Kidney (tissue), 14 donors: ENCODE measurements around the gene NOS2. TPM values are rescaled to one million over a fixed set of nuclear protein-coding genes. Genes with fewer than 3 reads are reported as not detected.
"Not testable (repeated sequence)": the region's sequence is repeated elsewhere in the genome, so short reads cannot be mapped to it uniquely, and the experiment has no call there.

Source experiments
- DNase-seq, 5 donors: peaks; one replicate each; pipeline ENCODE4 v3.0.0-alpha.2; 2013 to 2020
- FAIRE-seq: peaks from 2 replicates; lab custom pipeline; 2012; peaks lifted over from hg19 to GRCh38; lab: Jason Lieb, UNC
- H3K27ac ChIP-seq, 2 donors: one replicate each; pipeline ENCODE4 v1.7.0; 2013; ENCODE audit warnings: low read depth in 2 of 2, low read length in 2 of 2, inconsistent platforms in 1 of 2
- H3K27me3 ChIP-seq: one replicate; pipeline ENCODE4 v1.7.1; 2013; ENCODE audit warnings: low read length, inconsistent platforms; ENCODE audit not compliant: control insufficient read depth, insufficient read depth
- H3K36me3 ChIP-seq, 3 donors: one replicate each; pipeline versions ENCODE4 v1.7.0 to v1.7.1; 2013; ENCODE audit warnings: low read length in 3 of 3, control low read depth in 1 of 3, inconsistent platforms in 1 of 3; ENCODE audit not compliant: insufficient read depth in 3 of 3, control insufficient read depth in 2 of 3
- H3K4me1 ChIP-seq, 3 donors: one replicate each; pipeline versions ENCODE4 v1.7.0 to v1.7.1; 2013; ENCODE audit warnings: low read length in 3 of 3, inconsistent platforms in 1 of 3, low read depth in 1 of 3; ENCODE audit not compliant: control insufficient read depth in 2 of 3, insufficient read depth in 2 of 3
- H3K4me3 ChIP-seq, 3 donors: one replicate each; pipeline versions ENCODE4 v1.7.0 to v1.8.1; 2013; ENCODE audit warnings: low read length in 3 of 3, control low read depth in 1 of 3, inconsistent platforms in 1 of 3
- H3K9ac ChIP-seq, 3 donors: one replicate each; pipeline versions ENCODE4 v1.7.0 to v1.7.1; 2013; ENCODE audit warnings: low read length in 3 of 3, control low read depth in 1 of 3, inconsistent platforms in 1 of 3
- H3K9me3 ChIP-seq, 3 donors: one replicate each; pipeline versions ENCODE4 v1.7.0 to v1.7.1; 2013; ENCODE audit warnings: low read length in 3 of 3, control low read depth in 1 of 3, inconsistent platforms in 1 of 3; ENCODE audit not compliant: control insufficient read depth in 2 of 3, insufficient read depth in 1 of 3
- intact Hi-C: fragments of 100-400 bp; cut with DNase I; formaldehyde crosslinking; loops from one replicate; pipeline ENCODE4 v1.11.1; 2022
- polyA plus RNA-seq: library from polyadenylated mRNA; stranded (reverse); fragments of 350-450 nt; fragmentation: Illumina TruSeq; extraction: RNeasy Lipid Tissue Mini Kit (QIAGEN cat#74804); gene quantifications from one replicate; pipeline ENCODE4 v1.2.3, GENCODE V29; 2014; ENCODE audit warnings: low read depth, low replicate concordance; ENCODE audit not compliant: insufficient read depth
- total RNA-seq: library from RNA; stranded (reverse); fragmentation: NEBNext Ultra II Directional; extraction: Animal tissue kit (Norgen Biotek cat#: 25700); gene quantifications from one replicate; pipeline ENCODE4 v1.2.1, GENCODE V29; 2021
- TF ChIP-seq, protein P1 (sequence below): IDR thresholded peaks from 3 replicates; pipeline ENCODE4 v1.5.1; 2012; ENCODE audit warnings: mild to moderate bottlenecking, moderate library complexity, borderline replicate concordance; ENCODE audit not compliant: insufficient read depth; ENCODE audit errors: extremely low read depth
- donor health status: control.
- donor health status: control.
- donor health status: control.
- donor health status: control.
- donor health status: control.
- donor health status: DM: yes; HTN: yes; CAD: no.
- donor health status: Normal renal cell carcinoma (clear cell type).

NOS2 gene
- total and polyA plus RNA-seq, 2 donors from 2014 or later: 0.37 to 0.57 TPM

DNA sequence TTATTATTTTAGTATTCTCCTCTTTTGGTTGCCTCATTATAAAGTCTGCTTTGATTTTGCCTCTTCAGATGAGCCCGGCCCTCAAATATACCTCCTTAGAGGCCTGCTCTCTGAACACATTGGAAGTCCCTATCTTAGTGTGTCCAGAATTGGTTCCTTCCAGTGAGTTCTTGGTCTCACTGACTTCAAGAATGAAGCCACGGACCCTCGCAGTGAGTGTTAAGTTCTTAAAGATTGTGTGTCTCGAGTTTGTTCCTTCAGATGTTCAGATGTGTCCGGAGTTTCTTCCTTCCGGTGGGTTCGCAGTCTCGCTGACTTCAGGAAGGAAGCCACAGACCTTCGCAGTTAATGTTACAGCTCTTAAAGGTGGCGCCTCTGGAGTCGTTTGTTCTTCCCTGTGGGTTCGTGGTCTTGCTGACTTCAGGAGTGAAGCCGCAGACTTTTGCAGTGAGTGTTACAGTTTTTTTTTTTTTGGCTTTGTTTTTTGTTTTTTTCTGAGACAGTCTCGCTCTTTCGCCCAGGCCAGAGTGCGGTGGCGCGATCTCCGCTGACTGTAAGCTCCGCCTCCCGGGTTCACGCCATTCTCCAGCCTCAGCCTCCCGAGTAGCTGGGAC lies 45.8 kb upstream of the NOS2 start:
- FAIRE-seq (no peak), DNase-seq (no peak)
- Histone ChIP-seq H3K36me3 (no peaks in the 10 kb centered on the region), H3K27ac (no peak overlapping the region), H3K4me3 (no peak overlapping the region), H3K27me3 (no peaks in the 10 kb centered on the region), H3K4me1 (no peaks in the 10 kb centered on the region), H3K9ac (no peak overlapping the region), H3K9me3 (no peaks in the 10 kb centered on the region)
- intact Hi-C loops: no loop called here
- TF ChIP-seq, protein P1, sequence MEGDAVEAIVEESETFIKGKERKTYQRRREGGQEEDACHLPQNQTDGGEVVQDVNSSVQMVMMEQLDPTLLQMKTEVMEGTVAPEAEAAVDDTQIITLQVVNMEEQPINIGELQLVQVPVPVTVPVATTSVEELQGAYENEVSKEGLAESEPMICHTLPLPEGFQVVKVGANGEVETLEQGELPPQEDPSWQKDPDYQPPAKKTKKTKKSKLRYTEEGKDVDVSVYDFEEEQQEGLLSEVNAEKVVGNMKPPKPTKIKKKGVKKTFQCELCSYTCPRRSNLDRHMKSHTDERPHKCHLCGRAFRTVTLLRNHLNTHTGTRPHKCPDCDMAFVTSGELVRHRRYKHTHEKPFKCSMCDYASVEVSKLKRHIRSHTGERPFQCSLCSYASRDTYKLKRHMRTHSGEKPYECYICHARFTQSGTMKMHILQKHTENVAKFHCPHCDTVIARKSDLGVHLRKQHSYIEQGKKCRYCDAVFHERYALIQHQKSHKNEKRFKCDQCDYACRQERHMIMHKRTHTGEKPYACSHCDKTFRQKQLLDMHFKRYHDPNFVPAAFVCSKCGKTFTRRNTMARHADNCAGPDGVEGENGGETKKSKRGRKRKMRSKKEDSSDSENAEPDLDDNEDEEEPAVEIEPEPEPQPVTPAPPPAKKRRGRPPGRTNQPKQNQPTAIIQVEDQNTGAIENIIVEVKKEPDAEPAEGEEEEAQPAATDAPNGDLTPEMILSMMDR: no peak

DNA sequence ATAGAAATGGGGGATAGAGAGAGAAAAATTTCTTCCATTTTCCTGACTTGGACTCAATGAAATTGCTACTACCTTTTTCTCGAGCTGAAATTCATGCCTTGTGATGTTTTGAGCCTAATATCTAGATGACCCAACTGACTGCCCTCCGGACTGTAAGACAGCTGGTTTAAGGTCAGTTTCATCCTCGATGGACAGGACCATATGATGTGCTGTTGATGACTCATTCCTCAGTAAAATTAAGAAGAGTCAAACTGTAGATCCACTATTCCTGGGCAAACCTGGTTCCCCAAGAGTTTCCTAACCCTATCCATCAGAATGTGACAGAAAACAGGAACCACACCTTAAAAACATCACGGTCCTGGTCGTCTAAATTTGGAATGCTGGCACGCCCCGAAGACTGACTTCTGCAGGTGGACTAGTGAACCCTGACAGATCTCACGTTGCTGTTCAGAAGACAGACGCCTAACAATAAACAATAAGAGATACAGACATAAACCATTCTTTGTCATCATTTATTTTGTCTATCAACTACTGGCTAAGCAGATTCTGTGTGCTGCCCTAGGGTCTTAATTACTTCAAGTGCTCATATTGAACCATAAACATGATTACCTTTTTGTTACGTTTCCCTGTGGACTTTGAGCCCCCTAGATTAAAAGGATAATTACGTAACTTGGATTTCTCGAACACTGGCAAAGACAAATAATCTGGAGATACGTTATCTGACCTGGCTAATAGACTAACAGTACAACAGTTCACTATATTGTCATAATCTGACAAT lies 45.1 kb upstream of the NOS2 start:
- intact Hi-C loops: no loop called here
- FAIRE-seq (no peak), DNase-seq (no peak)
- no peaks in the 10 kb centered on the region for H3K4me1 ChIP-seq
- H3K27ac ChIP-seq: no peak overlapping the region
- TF ChIP-seq, protein P1: no peak
- H3K27me3 ChIP-seq: no peaks in the 10 kb centered on the region
- no peak overlapping the region for H3K4me3 ChIP-seq
- no peaks in the 10 kb centered on the region for H3K36me3 ChIP-seq
- H3K9ac ChIP-seq: no peak overlapping the region
- no peaks in the 10 kb centered on the region for H3K9me3 ChIP-seq

DNA sequence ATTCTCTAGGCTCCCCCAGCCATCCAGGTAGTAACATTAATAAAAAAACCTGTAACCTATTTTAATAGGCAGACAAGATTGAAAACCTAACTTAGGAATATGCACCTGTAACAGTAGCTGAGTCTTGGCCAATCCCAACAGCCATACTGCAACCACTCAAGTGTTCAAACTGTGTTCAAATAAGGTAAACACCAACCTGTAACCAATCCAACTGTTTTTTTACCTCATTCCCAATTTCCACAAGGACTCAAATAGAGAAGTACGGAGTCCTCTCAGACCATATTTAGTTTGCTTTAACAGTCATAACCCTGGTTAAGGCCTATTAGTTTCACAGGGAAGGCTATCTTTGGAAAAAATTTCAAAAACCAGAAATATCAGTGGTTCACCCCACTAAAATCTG lies 40.4 kb upstream of the NOS2 start:
- no peak overlapping the region for H3K27ac ChIP-seq
- FAIRE-seq (no peak), DNase-seq (no peak)
- no peak overlapping the region for H3K4me3 ChIP-seq
- H3K36me3 ChIP-seq: no peaks in the 10 kb centered on the region
- H3K4me1 ChIP-seq: no peaks in the 10 kb centered on the region
- intact Hi-C loops: no loop called here
- H3K9ac ChIP-seq: no peak overlapping the region
- H3K9me3 ChIP-seq: no peaks in the 10 kb centered on the region
- H3K27me3 ChIP-seq: no peaks in the 10 kb centered on the region
- TF ChIP-seq, protein P1: no peak

DNA sequence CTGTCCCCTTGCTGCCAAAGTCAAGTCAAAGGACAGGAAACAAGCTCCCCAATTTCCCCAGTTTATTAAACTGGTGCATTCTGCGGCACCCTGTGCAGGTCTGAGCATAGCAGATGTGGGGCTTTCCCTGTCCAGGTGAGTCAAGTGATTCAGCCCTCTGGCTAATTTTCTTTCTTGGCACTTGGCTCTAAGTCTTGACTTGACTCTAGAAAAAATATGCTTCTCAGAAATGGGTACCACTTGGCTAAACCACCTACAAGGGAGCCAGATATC lies 40.0 kb upstream of the NOS2 start:
- H3K27me3 ChIP-seq, H3K4me3 ChIP-seq, FAIRE-seq, H3K36me3 ChIP-seq, H3K27ac ChIP-seq, H3K9me3 ChIP-seq, intact Hi-C loops, H3K9ac ChIP-seq, DNase-seq, H3K4me1 ChIP-seq: not testable (repeated sequence)

DNA sequence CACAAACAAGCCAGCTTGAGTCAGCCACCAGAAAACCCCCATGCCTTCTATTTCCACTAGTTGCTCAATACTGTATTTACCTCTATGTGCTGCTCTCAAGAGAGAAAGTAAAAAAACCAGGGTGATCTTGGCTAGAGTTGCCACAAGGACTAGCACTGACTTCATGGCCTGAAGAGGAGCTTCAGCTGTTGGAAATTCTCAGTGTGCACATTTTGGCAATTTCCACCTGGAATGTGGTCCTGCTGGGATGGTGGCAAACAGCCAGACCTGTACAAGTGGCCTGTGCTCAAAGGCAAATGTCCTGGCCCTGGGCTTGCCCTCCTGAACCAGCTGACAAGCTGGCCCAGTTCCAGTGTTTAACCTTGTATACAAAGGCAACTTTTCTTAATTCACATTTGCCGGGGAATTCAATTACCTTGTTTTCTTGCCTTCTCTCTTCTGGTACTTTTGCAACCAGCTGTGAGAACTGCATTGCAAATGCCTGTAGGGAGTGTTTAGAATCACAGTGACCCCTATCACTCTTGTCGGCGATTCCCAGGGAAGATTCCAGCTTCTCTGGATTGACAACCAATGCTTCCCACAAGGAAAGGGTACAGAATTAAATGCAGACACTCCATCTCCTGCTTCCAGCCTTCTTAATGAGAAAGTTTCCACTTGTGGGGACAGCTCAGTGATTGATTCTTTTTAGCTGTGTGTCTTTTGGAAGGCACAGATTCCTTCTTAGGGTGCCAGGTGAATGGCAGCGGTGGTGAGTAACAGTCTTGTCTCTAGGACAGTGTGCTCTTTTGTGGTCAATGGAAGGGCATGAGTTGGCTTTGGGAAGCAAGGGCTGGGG lies 39.5 kb upstream of the NOS2 start:
- H3K4me1 ChIP-seq, H3K27ac ChIP-seq, H3K9me3 ChIP-seq, H3K4me3 ChIP-seq, H3K27me3 ChIP-seq, H3K36me3 ChIP-seq, DNase-seq, intact Hi-C loops, H3K9ac ChIP-seq: not testable (repeated sequence)
- peak; percentile 71 for FAIRE-seq

DNA sequence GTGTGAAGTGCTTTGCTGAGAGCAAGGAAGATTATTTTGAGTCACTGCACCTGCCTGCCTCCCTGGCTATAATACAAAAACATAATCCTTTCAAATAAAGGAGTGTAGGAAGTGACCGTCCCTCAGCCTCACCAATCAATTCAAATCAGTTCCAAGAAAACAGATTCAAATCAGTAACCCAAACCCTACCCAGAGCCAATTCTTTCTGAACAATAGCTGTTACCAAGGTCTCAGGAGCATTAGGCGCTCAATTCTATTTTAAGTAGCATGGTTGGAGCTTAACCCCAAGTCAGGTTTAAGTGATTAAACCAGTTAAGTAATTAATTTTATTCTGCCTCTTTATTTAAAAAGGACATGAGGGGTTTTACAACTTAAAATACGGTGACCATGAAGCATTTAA lies 38.3 kb upstream of the NOS2 start:
- H3K4me3 ChIP-seq, H3K9me3 ChIP-seq, DNase-seq, H3K4me1 ChIP-seq, H3K27ac ChIP-seq, intact Hi-C loops, H3K36me3 ChIP-seq, H3K9ac ChIP-seq, H3K27me3 ChIP-seq, FAIRE-seq: not testable (repeated sequence)
